Ascending aorta (tissue), 2 donors: ENCODE results near the gene SLC49A3. TPM values are rescaled to one million over a fixed set of nuclear protein-coding genes. Genes with fewer than 3 reads are reported as not detected.

Experiments
- DNase-seq, 2 donors: peaks; one replicate each; pipeline ENCODE4 v3.0.0-alpha.2; 2019; ENCODE audit warnings: low spot score in 2 of 2
- H3K27ac ChIP-seq, 2 donors: fragments of 200-600 bp; sonication (generic); one replicate each; pipeline ENCODE4 v1.5.1; 2016 to 2017; ENCODE audit warnings: mild to moderate bottlenecking in 1 of 2
- H3K27me3 ChIP-seq: fragments of 200-600 bp; sonication (generic); one replicate; pipeline ENCODE4 v1.5.1; 2017
- H3K36me3 ChIP-seq, 2 donors: fragments of 200-600 bp; sonication (generic); one replicate each; pipeline ENCODE4 v1.5.1; 2016
- H3K4me1 ChIP-seq, 2 donors: fragments of 200-600 bp; sonication (generic); one replicate each; pipeline ENCODE4 v1.5.1; 2016 to 2017; ENCODE audit warnings: mild to moderate bottlenecking in 1 of 2
- H3K4me3 ChIP-seq, 2 donors: fragments of 200-600 bp; sonication (generic); one replicate each; pipeline ENCODE4 v1.5.1; 2016 to 2017; ENCODE audit warnings: mild to moderate bottlenecking in 1 of 2
- H3K9me3 ChIP-seq, 2 donors: fragments of 200-600 bp; sonication (generic); one replicate each; pipeline ENCODE4 v1.5.1; 2016
- CTCF ChIP-seq, 3 experiments: fragments of 200-600 bp in 2 of 3; fragments of 450-650 bp in 1 of 3; sonication (generic) in 2 of 3; IDR thresholded peaks; one replicate each; pipeline ENCODE4 v1.5.1; 2016 to 2019; ENCODE audit warnings: antibody characterized with exemption in 3 of 3, mild to moderate bottlenecking in 1 of 3, moderate library complexity in 1 of 3
- intact Hi-C: fragments of 100-400 bp; cut with DNase I; formaldehyde crosslinking; loops from one replicate; pipeline ENCODE4 v1.15.1; 2023
- total RNA-seq: library from RNA; depleted of rRNA; stranded (reverse); fragments of >200 nt; gene quantifications from one replicate; pipeline ENCODE4 v1.1.0, GENCODE V29; 2016

Gene SLC49A3
- total RNA-seq, 1 donor from 2014 or later: 17.7 TPM

- Histone ChIP-seq H3K4me1 (no peaks in the 10 kb centered on the region), H3K4me3 (no peak overlapping the region), H3K9me3 (no peaks in the 10 kb centered on the region), H3K36me3 (no peaks in the 10 kb centered on the region), H3K27ac (no peak overlapping the region), H3K27me3 (no peaks in the 10 kb centered on the region)
- no peak for TF ChIP-seq CTCF (IDR thresholded peaks at IDR 0.05)
- DNase-seq: no peak
- intact Hi-C loops: no loop called here
Observed at GRCh38 chr4:656436-657337, 32.3 kb downstream of the SLC49A3 start.

GRCh38 chr4:655464-656151 is 33.3 kb downstream of the SLC49A3 start:
- DNase-seq: no peak

GRCh38 chr4:654871-655463 is 34.0 kb downstream of the SLC49A3 start:
- H3K9me3 ChIP-seq: no peaks in the 10 kb centered on the region
- TF ChIP-seq CTCF (IDR thresholded peaks at IDR 0.05): no peak
- no peak overlapping the region for H3K27ac ChIP-seq
- no peaks in the 10 kb centered on the region for H3K27me3 ChIP-seq
- H3K4me1 ChIP-seq: no peaks in the 10 kb centered on the region
- H3K36me3 ChIP-seq: no peaks in the 10 kb centered on the region
- H3K4me3 ChIP-seq: no peak overlapping the region
- intact Hi-C loops: no loop called here
- DNase-seq: no peak

More at GRCh38 chr4:655464-656151, 33.3 kb downstream of the SLC49A3 start:
- no peak overlapping the region for H3K4me3 ChIP-seq
- no peak overlapping the region for H3K27ac ChIP-seq
- no peaks in the 10 kb centered on the region for H3K9me3 ChIP-seq
- TF ChIP-seq CTCF (IDR thresholded peaks at IDR 0.05): no peak
- no peaks in the 10 kb centered on the region for H3K27me3 ChIP-seq
- H3K4me1 ChIP-seq: no peaks in the 10 kb centered on the region
- intact Hi-C loops: no loop called here
- no peaks in the 10 kb centered on the region for H3K36me3 ChIP-seq

GRCh38 chr4:654503-654845 is 34.5 kb downstream of the SLC49A3 start:
- no peak for DNase-seq
- intact Hi-C loops: no loop called here
- no peak overlapping the region for H3K4me3 ChIP-seq
- no peaks in the 10 kb centered on the region for H3K27me3 ChIP-seq
- no peaks in the 10 kb centered on the region for H3K9me3 ChIP-seq
- H3K27ac ChIP-seq: no peak overlapping the region
- no peaks in the 10 kb centered on the region for H3K4me1 ChIP-seq
- no peak for TF ChIP-seq CTCF (IDR thresholded peaks at IDR 0.05)
- no peaks in the 10 kb centered on the region for H3K36me3 ChIP-seq

- no peak for TF ChIP-seq CTCF (IDR thresholded peaks at IDR 0.05)
- no peak for DNase-seq
Observed at GRCh38 chr4:653831-654502, 35.0 kb downstream of the SLC49A3 start.

More at GRCh38 chr4:653831-654502, 35.0 kb downstream of the SLC49A3 start:
- Histone ChIP-seq H3K27me3 (no peaks in the 10 kb centered on the region), H3K9me3 (no peaks in the 10 kb centered on the region), H3K27ac (no peak overlapping the region), H3K36me3 (no peaks in the 10 kb centered on the region), H3K4me1 (no peaks in the 10 kb centered on the region), H3K4me3 (no peak overlapping the region)
- intact Hi-C loops: no loop called here
